ENCODE results near the gene B4GALT2. TPM values are rescaled to one million over a fixed set of nuclear protein-coding genes. Genes with fewer than 3 reads are reported as not detected.

Gene B4GALT2
- total RNA-seq, 1 donor from 2014 or later = 50.2 TPM

- DNase-seq = peak; percentile 98
Measured at GRCh38 chr1:43969746-43970466, 9.1 kb upstream of the B4GALT2 start, which contains the start of gene DPH2. TSS of gene DPH2 (plus strand) at chr1:43970010. CDS start at chr1:43970176, 166 bp downstream.

- DNase-seq = no peak
Measured at GRCh38 chr1:43970502-43970901, 8.5 kb upstream of the B4GALT2 start.

- DNase-seq = no peak
Measured at GRCh38 chr1:43970911-43971310, 8.1 kb upstream of the B4GALT2 start.

GRCh38 chr1:43971336-43971980 lies 7.6 kb upstream of the B4GALT2 start:
- DNase-seq = no peak

- DNase-seq = peak; percentile 36
Measured at GRCh38 chr1:43973981-43974442, 5.0 kb upstream of the B4GALT2 start.

- peak; percentile 97 for DNase-seq
Measured at GRCh38 chr1:43974443-43975248, 4.4 kb upstream of the B4GALT2 start, which contains the start of gene ATP6V0B. TSS of gene ATP6V0B (plus strand) at chr1:43974960. CDS start at chr1:43975041, 81 bp downstream.

GRCh38 chr1:43975249-43975961 lies 3.6 kb upstream of the B4GALT2 start:
- DNase-seq = peak; percentile 41

- DNase-seq = no peak
Measured at GRCh38 chr1:43976045-43976444, 3.0 kb upstream of the B4GALT2 start.

GRCh38 chr1:43976890-43977289 lies 2.1 kb upstream of the B4GALT2 start:
- no peak for DNase-seq

- no peak for DNase-seq
Measured at GRCh38 chr1:43977376-43978263, 1.4 kb upstream of the B4GALT2 start.

GRCh38 chr1:43978264-43978550 lies 803 bp upstream of the B4GALT2 start:
- DNase-seq = no peak

- DNase-seq = no peak
Measured at GRCh38 chr1:43979261-43979527, 184 bp downstream of the B4GALT2 start.

- peak; percentile 43 for DNase-seq
Measured at GRCh38 chr1:43979528-43980254, 681 bp downstream of the B4GALT2 start.

GRCh38 chr1:43980255-43981134 lies 1.5 kb downstream of the B4GALT2 start:
- DNase-seq = no peak

GRCh38 chr1:43981135-43981491 lies 2.1 kb downstream of the B4GALT2 start:
- no peak for DNase-seq

GRCh38 chr1:43981636-43982035 lies 2.6 kb downstream of the B4GALT2 start:
- DNase-seq = no peak

- DNase-seq = no peak
Measured at GRCh38 chr1:43982241-43982640, 3.2 kb downstream of the B4GALT2 start.

GRCh38 chr1:43982808-43983207 lies 3.8 kb downstream of the B4GALT2 start:
- DNase-seq = no peak

- no peak for DNase-seq
Measured at GRCh38 chr1:43983253-43983899, 4.4 kb downstream of the B4GALT2 start.

- no peak for DNase-seq
Measured at GRCh38 chr1:43984855-43985254, 5.8 kb downstream of the B4GALT2 start.

All from dermis blood vessel endothelial cell (primary cell).